Esophagus muscularis mucosa (tissue), 4 donors: Measurements from ENCODE around the gene UNC5CL.

Source experiments
- CTCF ChIP-seq, 3 experiments: fragments of 200-600 bp in 2 of 3; fragments of 450-650 bp in 1 of 3; sonication (generic) in 2 of 3; IDR thresholded peaks; one replicate each; pipeline ENCODE4 v1.5.1; 2017 to 2019; ENCODE audit warnings: antibody characterized with exemption in 3 of 3, mild to moderate bottlenecking in 2 of 3, moderate library complexity in 1 of 3
- EP300 ChIP-seq: sonication (generic); formaldehyde crosslinking; IDR thresholded peaks from one replicate; pipeline ENCODE4 v1.6.1; 2017; ENCODE audit warnings: antibody characterized with exemption
- POLR2A ChIP-seq: fragments of 450-650 bp; IDR thresholded peaks from one replicate; pipeline ENCODE4 v1.6.1; 2017; ENCODE audit warnings: antibody characterized with exemption, moderate library complexity, mild to moderate bottlenecking, low read depth
- POLR2AphosphoS5 ChIP-seq, 2 donors: sonication (generic); formaldehyde crosslinking; IDR thresholded peaks; one replicate each; pipeline ENCODE4 v1.6.1; 2017; ENCODE audit warnings: antibody characterized with exemption in 2 of 2

GRCh38 chr6:41025966-41026530, 13.0 kb downstream of the UNC5CL start:
- TF ChIP-seq CTCF (IDR thresholded peaks at IDR 0.05) (no peak), EP300 (no peak), POLR2A (no peak), POLR2AphosphoS5 (IDR thresholded peaks at IDR 0.05) (no peak)
